Activated CD4-positive, CD25-positive, alpha-beta regulatory T cell (primary cell): Measurements from ENCODE around the gene SYNE4.
"Not testable (repeated sequence)": the region's sequence is repeated elsewhere in the genome, so short reads cannot be mapped to it uniquely, and the experiment has no call there.

Source experiments
- DNase-seq, 4 experiments: peaks; one replicate each; lab custom pipeline; 2025; lab: John Stamatoyannopoulos, UW

SYNE4 gene, protein sequence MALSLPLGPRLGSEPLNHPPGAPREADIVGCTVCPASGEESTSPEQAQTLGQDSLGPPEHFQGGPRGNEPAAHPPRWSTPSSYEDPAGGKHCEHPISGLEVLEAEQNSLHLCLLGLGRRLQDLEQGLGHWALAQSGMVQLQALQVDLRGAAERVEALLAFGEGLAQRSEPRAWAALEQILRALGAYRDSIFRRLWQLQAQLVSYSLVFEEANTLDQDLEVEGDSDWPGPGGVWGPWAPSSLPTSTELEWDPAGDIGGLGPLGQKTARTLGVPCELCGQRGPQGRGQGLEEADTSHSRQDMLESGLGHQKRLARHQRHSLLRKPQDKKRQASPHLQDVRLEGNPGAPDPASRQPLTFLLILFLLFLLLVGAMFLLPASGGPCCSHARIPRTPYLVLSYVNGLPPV

DNA sequence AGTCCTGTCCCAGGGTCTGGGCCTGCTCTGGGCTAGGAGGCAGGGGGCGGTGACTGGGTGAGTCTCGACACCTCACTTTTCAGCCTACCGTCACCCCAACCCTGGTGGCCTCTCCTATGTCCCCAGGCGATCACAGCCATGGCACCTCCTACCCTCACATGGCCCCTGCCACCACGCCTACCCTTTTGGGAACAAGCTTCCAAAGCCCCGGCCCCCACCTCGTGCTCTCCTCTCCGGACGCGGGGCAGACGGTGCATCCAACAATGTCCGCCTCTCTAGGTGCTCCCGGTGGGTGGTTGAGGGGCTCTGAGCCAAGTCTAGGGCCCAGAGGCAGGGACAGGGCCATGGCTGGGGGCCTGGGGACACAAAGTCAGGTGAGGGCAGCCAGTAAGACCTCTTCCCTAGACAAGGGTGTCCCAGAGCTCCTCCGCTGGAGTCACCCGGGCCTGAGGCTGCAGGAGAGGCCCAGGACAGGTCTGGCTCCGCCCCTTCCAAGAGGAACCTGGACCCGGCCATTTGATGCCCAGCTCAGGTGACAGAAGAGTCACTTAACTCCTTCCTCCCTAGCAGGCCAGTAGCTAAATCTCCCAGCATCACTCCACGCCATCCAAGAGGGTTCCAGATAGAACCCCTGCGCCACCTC, at the start of gene SYNE4:
Gene SYNE4, minus strand, starts transcription at position 478 of the 643 bp plus-strand sequence. Its CDS starts 132 bp downstream, at position 346.
- no peak for DNase-seq

DNA sequence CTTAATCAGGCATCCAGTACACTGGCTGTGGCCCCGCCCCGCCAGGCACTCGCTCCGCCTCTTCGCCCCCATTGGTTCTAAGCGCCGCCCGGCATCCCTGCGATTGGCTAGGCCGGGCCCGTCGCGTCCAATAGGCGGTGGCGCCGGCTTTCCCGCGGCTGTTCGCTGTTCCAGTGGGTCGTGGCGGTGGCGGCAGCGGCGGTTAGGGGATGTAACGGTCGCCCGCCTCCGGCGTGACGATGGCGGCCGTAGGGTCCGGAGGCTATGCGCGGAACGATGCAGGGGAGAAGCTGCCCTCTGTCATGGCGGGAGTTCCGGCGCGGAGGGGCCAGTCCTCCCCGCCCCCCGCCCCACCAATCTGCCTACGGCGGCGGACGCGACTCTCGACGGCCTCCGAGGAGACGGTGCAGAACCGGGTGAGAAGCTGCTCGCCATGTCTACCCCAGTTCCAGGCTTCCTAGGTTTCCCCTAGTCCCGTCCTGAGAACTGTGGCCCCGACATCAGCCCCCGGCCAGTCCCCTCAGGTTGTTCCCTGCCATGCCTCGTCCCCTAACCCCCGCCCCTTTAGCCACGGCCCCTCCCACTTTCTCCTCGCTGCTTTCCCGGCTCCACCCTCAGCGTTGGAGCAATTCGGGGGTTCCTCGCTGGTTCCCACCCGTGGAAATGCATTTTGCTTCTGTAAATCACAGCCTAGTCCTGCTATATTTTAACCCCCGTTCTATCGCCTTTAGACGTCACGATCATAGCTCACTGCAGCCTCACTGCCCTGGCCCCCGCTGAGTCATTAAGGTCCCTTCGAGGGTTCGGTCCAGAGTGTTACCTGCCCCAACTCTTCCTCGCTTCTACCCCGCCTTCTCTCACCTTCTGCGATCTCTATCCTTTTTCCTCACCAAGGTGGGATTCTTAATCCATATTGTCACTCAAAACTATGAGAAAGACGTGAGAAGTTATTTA, 46.4 kb upstream of the SYNE4 start, which contains the start of gene WDR62:
Gene WDR62, plus strand, starts transcription at position 165 of the 954 bp plus-strand sequence. Its CDS starts 75 bp downstream, at position 240.
- DNase-seq: peak; percentile 90 to 94 (median 94)

- DNase-seq: peak; percentile 98 to 100 (median 98)
These were observed 45.6 kb upstream of the SYNE4 start, which contains the start of gene THAP8 for GRCh38 chr19:36054119-36054732. Gene THAP8, minus strand, starts transcription at chr19:36054285. Its CDS starts 68 bp downstream, at chr19:36054217.

DNA sequence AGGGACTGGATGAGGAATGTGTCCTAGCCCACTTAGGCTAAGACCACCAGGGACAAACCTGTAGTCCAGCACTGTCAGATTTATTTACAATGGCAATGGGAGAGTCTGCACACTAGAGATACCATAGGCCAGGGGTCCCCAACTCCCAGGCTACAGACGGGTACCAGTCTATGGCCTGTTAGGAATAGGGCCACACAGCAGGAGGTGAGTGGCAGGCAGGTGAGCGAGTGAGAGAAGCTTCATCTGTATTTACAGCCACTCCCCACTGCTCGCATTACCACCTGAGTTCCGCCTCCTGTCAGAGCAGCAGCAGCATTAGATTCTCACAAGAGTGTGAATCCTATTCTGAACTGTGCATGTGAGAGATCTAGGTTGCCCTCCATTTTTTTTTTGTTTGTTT, 43.0 kb upstream of the SYNE4 start:
- no peak for DNase-seq

GRCh38 chr19:36051236-36051635, 42.6 kb upstream of the SYNE4 start:
- DNase-seq: no peak

- no peak for DNase-seq
These were observed 40.6 kb upstream of the SYNE4 start for GRCh38 chr19:36049080-36049698.

GRCh38 chr19:36047835-36048234, 39.2 kb upstream of the SYNE4 start:
- no peak for DNase-seq

DNA sequence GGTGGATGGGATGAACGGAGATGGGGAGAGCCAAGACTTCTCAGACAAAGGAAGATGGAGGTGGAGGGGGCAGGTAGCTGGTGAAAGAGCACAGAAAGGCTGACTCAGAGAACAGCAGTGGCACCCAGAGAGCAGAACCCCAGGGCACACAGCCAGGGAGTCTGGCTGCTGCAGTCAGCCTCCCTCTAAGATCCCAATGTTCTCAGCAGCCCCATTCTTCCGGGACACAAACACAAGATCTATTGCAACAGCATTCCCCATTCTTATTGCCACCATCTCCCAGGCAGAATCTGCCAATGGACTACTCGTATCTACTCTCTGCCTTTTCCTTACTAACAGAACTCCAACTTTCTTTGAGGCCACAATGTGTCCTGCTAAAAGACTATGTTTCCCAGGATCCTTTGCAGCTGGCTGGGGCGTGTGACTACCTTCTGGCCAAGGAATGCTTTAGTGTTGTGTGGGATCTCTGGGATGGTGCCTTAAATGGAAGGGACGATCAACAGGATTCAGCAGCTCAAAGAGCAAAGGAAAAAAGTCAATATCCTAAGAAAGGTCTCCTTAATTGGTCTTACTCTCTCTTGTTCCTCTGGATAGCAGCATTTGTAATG, 37.9 kb upstream of the SYNE4 start:
- DNase-seq: no peak

- no peak for DNase-seq
These were observed 35.3 kb upstream of the SYNE4 start for GRCh38 chr19:36043952-36044351.

- no peak for DNase-seq
These were observed 33.2 kb upstream of the SYNE4 start for GRCh38 chr19:36041831-36042230.

DNA sequence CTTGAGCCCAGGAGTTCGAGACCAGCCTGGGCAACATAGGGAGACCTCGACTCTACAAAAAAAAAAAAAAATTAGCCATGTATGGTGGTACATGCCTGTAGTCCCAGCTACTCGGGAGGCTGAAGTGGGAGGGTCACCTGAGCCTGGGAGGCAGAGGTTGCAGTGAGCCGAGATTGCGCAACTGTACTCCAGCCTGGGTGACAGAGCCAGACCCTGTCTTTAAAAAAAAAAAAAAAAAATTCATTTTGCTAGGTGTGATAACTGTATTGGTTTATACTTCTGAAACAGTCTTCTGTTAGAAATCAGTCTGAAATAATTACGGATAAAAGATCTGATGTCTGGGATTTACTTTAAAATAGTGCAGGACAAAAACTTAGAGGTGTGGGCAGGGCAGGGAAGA, 32.5 kb upstream of the SYNE4 start:
- DNase-seq: not testable (repeated sequence)

GRCh38 chr19:36040495-36040894, 31.9 kb upstream of the SYNE4 start:
- DNase-seq: no peak

DNA sequence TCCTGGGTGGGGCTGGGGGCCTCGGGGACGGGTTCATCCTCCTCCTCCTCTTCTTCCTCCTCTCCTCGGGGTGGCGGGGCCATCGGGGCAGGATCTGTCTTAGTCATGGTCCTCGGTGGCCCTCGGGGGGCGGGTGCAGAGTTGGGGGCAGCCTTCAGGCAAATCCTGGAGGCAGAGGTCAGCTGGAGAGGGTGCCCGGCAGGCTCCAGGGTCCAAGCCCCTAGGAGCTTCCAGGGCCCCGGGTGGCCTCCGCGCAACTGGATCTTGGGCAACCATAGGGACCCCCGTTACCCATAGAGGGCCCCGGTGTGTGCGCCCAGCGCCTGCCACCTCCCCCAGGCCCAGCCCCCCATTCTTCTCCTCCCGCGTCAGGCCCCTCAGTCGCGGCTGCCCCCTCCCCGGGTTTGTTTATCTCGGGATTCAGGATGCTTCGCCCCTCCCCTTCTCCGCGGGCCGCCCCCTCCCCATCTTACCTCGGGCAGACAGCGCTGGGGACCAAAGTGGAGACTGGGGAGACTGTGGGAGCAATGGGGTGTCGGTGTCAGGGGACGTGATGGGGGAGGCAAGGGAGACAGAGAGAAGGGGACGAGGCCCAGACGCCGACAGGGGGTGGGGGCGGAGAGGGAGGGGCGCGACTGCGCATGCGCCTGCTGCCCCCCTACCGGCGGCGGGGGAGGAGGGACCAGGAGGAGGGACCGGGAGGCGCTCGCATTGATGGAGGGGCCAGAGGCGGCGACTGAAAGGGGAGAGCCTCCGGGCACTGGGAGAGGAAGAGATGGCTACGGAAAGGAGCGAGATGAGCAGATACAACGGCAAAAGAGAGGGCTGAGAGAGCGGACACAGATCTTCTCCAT, 23.9 kb upstream of the SYNE4 start, which contains the start of gene CLIP3:
Gene CLIP3, minus strand, starts transcription at position 623 of the 854 bp plus-strand sequence. Its CDS starts 516 bp downstream, at position 107.
- no peak for DNase-seq

- DNase-seq: no peak
These were observed 22.7 kb upstream of the SYNE4 start for GRCh38 chr19:36031308-36031707.

- DNase-seq: no peak
These were observed 21.9 kb upstream of the SYNE4 start for GRCh38 chr19:36030264-36031148.

GRCh38 chr19:36028313-36029041, 19.9 kb upstream of the SYNE4 start:
- no peak for DNase-seq

- DNase-seq: no peak
These were observed 19.1 kb upstream of the SYNE4 start for GRCh38 chr19:36027696-36028095.
